Smooth muscle cell (in vitro differentiated cells): ENCODE measurements around the gene CRELD2. TPM values are rescaled to one million over a fixed set of nuclear protein-coding genes. Genes with fewer than 3 reads are reported as not detected.

ENCODE experiments used
- DNase-seq: peaks from one replicate; lab custom pipeline; 2025; ENCODE audit not compliant: unreplicated experiment; lab: John Stamatoyannopoulos, UW
- H2AFZ ChIP-seq: fragments of 200-600 bp; sonication (generic); 2 replicates; pipeline ENCODE4 v1.6.0; 2016; ENCODE audit warnings: antibody characterized with exemption, low read depth, mild to moderate bottlenecking
- H3F3A ChIP-seq: fragments of 200-600 bp; sonication (generic); 2 replicates; pipeline ENCODE4 v1.6.0; 2017; ENCODE audit warnings: antibody characterized with exemption, low read depth
- H3K27ac ChIP-seq: fragments of 200-600 bp; sonication (generic); 2 replicates; pipeline ENCODE4 v1.5.1; 2016; ENCODE audit warnings: low read depth, mild to moderate bottlenecking
- H3K27me3 ChIP-seq: fragments of 200-600 bp; sonication (generic); 2 replicates; pipeline ENCODE4 v1.6.1; 2016; ENCODE audit warnings: low read depth, mild to moderate bottlenecking
- H3K36me3 ChIP-seq: fragments of 200-600 bp; sonication (generic); 2 replicates; pipeline ENCODE4 v1.5.1; 2016; ENCODE audit warnings: low read depth
- H3K4me1 ChIP-seq: fragments of 200-600 bp; sonication (generic); 2 replicates; pipeline ENCODE4 v1.5.1; 2016; ENCODE audit warnings: low read depth
- H3K4me2 ChIP-seq: fragments of 200-600 bp; sonication (generic); 2 replicates; pipeline ENCODE4 v1.6.0; 2016; ENCODE audit warnings: mild to moderate bottlenecking
- H3K4me3 ChIP-seq: fragments of 200-600 bp; sonication (generic); 2 replicates; pipeline ENCODE4 v1.5.1; 2016; ENCODE audit warnings: mild to moderate bottlenecking
- H3K79me2 ChIP-seq: fragments of 200-600 bp; sonication (generic); 2 replicates; pipeline ENCODE4 v1.6.0; 2016; ENCODE audit warnings: low read depth, mild to moderate bottlenecking
- H3K9ac ChIP-seq: fragments of 200-600 bp; sonication (generic); 2 replicates; pipeline ENCODE4 v1.6.0; 2016; ENCODE audit warnings: low read depth
- H3K9me3 ChIP-seq: fragments of 200-600 bp; sonication (generic); replicated peaks from 2 replicates; pipeline ENCODE4 v1.5.1; 2016; ENCODE audit warnings: low read depth
- H4K20me1 ChIP-seq: fragments of 200-600 bp; sonication (generic); 2 replicates; pipeline ENCODE4 v1.6.0; 2016; ENCODE audit warnings: low read depth
- CTCF ChIP-seq: fragments of 200-600 bp; sonication (generic); IDR thresholded peaks from 2 replicates; pipeline ENCODE4 v1.5.1; 2017; ENCODE audit warnings: borderline replicate concordance, mild to moderate bottlenecking, antibody characterized with exemption; ENCODE audit not compliant: insufficient read depth, poor library complexity, severe bottlenecking
- WGBS: methylation state at CpG from one replicate; pipeline ENCODE4 v1.1.7; 2016; ENCODE audit warnings: low lambda C conversion rate; 5-methylcytosine and 5-hydroxymethylcytosine counted together
- polyA plus RNA-seq: library from polyadenylated mRNA; unstranded; fragments of >200 nt; fragmentation: Nextera tagmentation; extraction: Ambion mirVana; gene quantifications from 2 replicates; pipeline ENCODE4 v1.2.1, GENCODE V29; 2016
- total RNA-seq: library from RNA; depleted of rRNA; stranded (reverse); fragments of >200 nt; gene quantifications from 2 replicates; pipeline ENCODE4 v1.2.3, GENCODE V29; 2014

CRELD2 gene
- total and polyA plus RNA-seq, 2 experiments from 2014 or later = 52.7 to 127 TPM

- Histone ChIP-seq H3K4me1 (no peaks in the 10 kb centered on the region), H3K79me2 (peaks cover 4% of the 10 kb centered on the region), H3K9ac (no peak overlapping the region), H3K9me3 (no peaks in the 10 kb centered on the region), H3F3A (no peaks in the 10 kb centered on the region), H4K20me1 (peaks cover 17% of the 10 kb centered on the region), H2AFZ (no peak overlapping the region), H3K27me3 (no peaks in the 10 kb centered on the region), H3K4me2 (no peak overlapping the region), H3K4me3 (no peak overlapping the region), H3K36me3 (no peaks in the 10 kb centered on the region), H3K27ac (no peak overlapping the region)
- no peak for DNase-seq
- 99% methylated on average over 16 of the region's 16 CpGs for whole genome bisulfite sequencing
- TF ChIP-seq CTCF = no peak
Observed at GRCh38 chr22:49968831-49969661, 50.6 kb downstream of the CRELD2 start.

- Histone ChIP-seq H3K9me3 (no peaks in the 10 kb centered on the region), H3K4me1 (no peaks in the 10 kb centered on the region), H3K27me3 (no peaks in the 10 kb centered on the region), H2AFZ (no peak overlapping the region), H3K4me3 (no peak overlapping the region), H3K36me3 (no peaks in the 10 kb centered on the region), H3K4me2 (peak overlapping the region; percentile 41), H3K9ac (no peak overlapping the region), H3F3A (no peaks in the 10 kb centered on the region), H3K79me2 (no peaks in the 10 kb centered on the region), H4K20me1 (peaks cover 8% of the 10 kb centered on the region), H3K27ac (peak overlapping the region; percentile 33)
- no peak for DNase-seq
- no peak for TF ChIP-seq CTCF
- WGBS = 79% methylated on average over 8 of the region's 8 CpGs
Observed at GRCh38 chr22:49969751-49970527, 51.5 kb downstream of the CRELD2 start.

- TF ChIP-seq CTCF = no peak
- Histone ChIP-seq H4K20me1 (peaks cover under 1% of the 10 kb centered on the region), H3K27ac (peak overlapping the region; percentile 55), H3F3A (no peaks in the 10 kb centered on the region), H3K4me2 (peak overlapping the region; percentile 95), H3K9me3 (no peaks in the 10 kb centered on the region), H2AFZ (no peak overlapping the region), H3K36me3 (no peaks in the 10 kb centered on the region), H3K79me2 (no peaks in the 10 kb centered on the region), H3K4me3 (peak overlapping the region; percentile 54), H3K9ac (peak overlapping the region; percentile 76), H3K27me3 (no peaks in the 10 kb centered on the region), H3K4me1 (no peaks in the 10 kb centered on the region)
- WGBS = 16% methylated on average over 29 of the region's 32 CpGs
- peak; percentile 90 for DNase-seq
Observed at GRCh38 chr22:49970528-49971231, 52.2 kb downstream of the CRELD2 start.
